KMS-11 (cell line): Measurements from ENCODE around the gene IFNA14.
A peak's percentile ranks its signal among the peaks of the same experiment; 100 is the strongest.
"Not testable (repeated sequence)": the region's sequence is repeated elsewhere in the genome, so short reads cannot be mapped to it uniquely, and the experiment has no call there.

ENCODE experiments used
- H2AFZ ChIP-seq: fragments of 200-600 bp; sonication (generic); 2 replicates; pipeline ENCODE4 v1.6.1; 2016; ENCODE audit warnings: antibody characterized with exemption, mixed run types, low read depth
- H3K27ac ChIP-seq: fragments of 200-600 bp; sonication (generic); 2 replicates; pipeline ENCODE4 v1.6.1; 2016; ENCODE audit warnings: mild to moderate bottlenecking, mixed run types
- H3K27me3 ChIP-seq: fragments of 200-600 bp; sonication (generic); 2 replicates; pipeline ENCODE4 v1.6.1; 2017; ENCODE audit warnings: mild to moderate bottlenecking, low read depth, mixed run types, moderate library complexity; ENCODE audit not compliant: insufficient read depth
- H3K36me3 ChIP-seq: fragments of 200-600 bp; sonication (generic); 2 replicates; pipeline ENCODE4 v1.6.1; 2017; ENCODE audit warnings: mild to moderate bottlenecking, mixed run types; ENCODE audit not compliant: insufficient read depth
- H3K4me1 ChIP-seq: fragments of 200-600 bp; sonication (generic); 2 replicates; pipeline ENCODE4 v1.6.1; 2016; ENCODE audit warnings: mild to moderate bottlenecking, low read depth, mixed run types; ENCODE audit not compliant: poor library complexity, severe bottlenecking
- H3K4me2 ChIP-seq: fragments of 200-600 bp; sonication (generic); 2 replicates; pipeline ENCODE4 v1.7.0; 2016; ENCODE audit warnings: mild to moderate bottlenecking, mixed run types
- H3K4me3 ChIP-seq: fragments of 200-600 bp; sonication (generic); IDR thresholded peaks from 2 replicates; pipeline ENCODE4 v1.6.1; 2017; ENCODE audit warnings: low read depth, low read length, mixed read lengths; ENCODE audit not compliant: insufficient read depth
- H3K79me2 ChIP-seq: fragments of 200-600 bp; sonication (generic); 2 replicates; pipeline ENCODE4 v1.6.1; 2016; ENCODE audit warnings: low read depth, mixed run types; ENCODE audit not compliant: insufficient read depth
- H3K9ac ChIP-seq: fragments of 200-600 bp; sonication (generic); 2 replicates; pipeline ENCODE4 v1.6.1; 2016; ENCODE audit warnings: mild to moderate bottlenecking, mixed run types
- H4K20me1 ChIP-seq: fragments of 200-600 bp; sonication (generic); 2 replicates; pipeline ENCODE4 v1.6.1; 2016; ENCODE audit warnings: mild to moderate bottlenecking, mixed run types; ENCODE audit not compliant: insufficient read depth
- TF ChIP-seq, protein P1 (sequence below): fragments of 200-600 bp; sonication (generic); conservative IDR thresholded peaks from 2 replicates; pipeline ENCODE4 v1.6.1; 2017; ENCODE audit warnings: low read depth, mild to moderate bottlenecking, antibody characterized with exemption, low read length, moderate library complexity, mixed read lengths

Gene IFNA14

DNA sequence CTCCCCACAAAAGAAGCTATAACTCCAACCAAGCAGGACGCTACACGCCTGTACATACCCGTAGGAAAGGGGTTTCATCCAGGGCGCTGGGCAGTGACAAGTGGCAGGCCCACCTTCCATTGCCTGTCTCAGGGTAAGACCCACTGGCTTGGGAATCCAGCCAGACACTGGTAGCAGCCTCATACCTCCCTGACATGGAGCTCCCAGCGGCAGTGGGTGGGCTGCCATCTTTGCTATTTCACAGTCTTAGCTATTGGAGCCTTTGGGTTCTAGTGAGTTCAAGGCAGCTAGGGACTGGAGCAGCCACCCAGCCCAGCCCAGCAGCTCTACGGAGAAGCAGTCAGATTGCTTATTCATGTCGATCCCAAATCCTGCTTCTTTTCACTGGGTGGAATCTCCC is 29.5 kb downstream of the IFNA14 start:
- H4K20me1 ChIP-seq: no peaks in the 10 kb centered on the region
- H3K4me2 ChIP-seq: no peak overlapping the region
- H3K4me1 ChIP-seq: no peaks in the 10 kb centered on the region
- no peak overlapping the region for H3K4me3 ChIP-seq
- H3K79me2 ChIP-seq: no peaks in the 10 kb centered on the region
- no peaks in the 10 kb centered on the region for H3K36me3 ChIP-seq
- TF ChIP-seq, protein P1, sequence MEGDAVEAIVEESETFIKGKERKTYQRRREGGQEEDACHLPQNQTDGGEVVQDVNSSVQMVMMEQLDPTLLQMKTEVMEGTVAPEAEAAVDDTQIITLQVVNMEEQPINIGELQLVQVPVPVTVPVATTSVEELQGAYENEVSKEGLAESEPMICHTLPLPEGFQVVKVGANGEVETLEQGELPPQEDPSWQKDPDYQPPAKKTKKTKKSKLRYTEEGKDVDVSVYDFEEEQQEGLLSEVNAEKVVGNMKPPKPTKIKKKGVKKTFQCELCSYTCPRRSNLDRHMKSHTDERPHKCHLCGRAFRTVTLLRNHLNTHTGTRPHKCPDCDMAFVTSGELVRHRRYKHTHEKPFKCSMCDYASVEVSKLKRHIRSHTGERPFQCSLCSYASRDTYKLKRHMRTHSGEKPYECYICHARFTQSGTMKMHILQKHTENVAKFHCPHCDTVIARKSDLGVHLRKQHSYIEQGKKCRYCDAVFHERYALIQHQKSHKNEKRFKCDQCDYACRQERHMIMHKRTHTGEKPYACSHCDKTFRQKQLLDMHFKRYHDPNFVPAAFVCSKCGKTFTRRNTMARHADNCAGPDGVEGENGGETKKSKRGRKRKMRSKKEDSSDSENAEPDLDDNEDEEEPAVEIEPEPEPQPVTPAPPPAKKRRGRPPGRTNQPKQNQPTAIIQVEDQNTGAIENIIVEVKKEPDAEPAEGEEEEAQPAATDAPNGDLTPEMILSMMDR: no peak
- no peak overlapping the region for H3K27ac ChIP-seq
- no peak overlapping the region for H2AFZ ChIP-seq
- H3K9ac ChIP-seq: no peak overlapping the region
- H3K27me3 ChIP-seq: 0 out of 2 replicates have a peak, but pooled peaks cover 2% of the 10 kb centered on the region

DNA sequence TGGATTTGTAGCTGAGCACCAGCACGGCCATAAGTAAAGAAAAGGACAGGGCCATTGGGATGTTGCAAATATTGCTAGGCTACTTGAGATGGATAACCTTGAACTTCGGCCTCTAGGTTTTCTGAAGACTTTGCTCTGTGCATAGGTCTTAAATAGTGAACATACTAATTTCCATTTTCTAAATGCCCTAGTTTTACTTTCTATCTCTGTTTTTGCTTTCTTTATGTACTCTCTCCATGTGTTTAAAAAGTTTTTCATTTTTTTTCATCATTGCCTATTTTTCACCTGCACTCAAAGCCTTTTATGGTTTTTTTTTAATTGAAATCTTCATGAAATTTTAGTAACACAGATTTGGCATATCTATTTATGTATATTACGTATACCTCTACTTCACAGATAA is 32.8 kb downstream of the IFNA14 start, which contains the start of gene IFNA10:
TSS of gene IFNA10 (minus strand) at position 101 of the 400 bp plus-strand sequence. CDS start at position 55, 46 bp downstream.
- not testable (repeated sequence) for H2AFZ ChIP-seq

DNA sequence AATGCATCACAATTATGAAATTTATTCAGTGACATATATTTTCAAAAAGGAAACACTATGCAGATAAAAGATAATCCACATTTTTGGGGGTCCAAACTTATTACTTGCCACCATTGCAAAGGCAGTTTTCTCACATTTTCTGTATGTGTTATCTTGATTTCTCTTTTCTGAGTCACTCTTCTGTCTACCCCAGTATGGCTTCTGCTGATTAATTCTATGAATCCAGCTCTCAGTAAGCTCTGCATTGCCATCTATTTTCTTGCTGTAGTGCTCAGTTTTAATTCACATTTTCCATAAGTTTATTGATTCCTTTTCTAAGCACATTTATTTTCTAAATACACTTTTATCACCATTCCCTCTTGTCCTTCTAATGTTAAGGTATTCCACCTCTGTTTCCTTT is 34.6 kb downstream of the IFNA14 start:
- H3K4me2 ChIP-seq: no peak overlapping the region
- no peak overlapping the region for H3K27ac ChIP-seq
- H3K36me3 ChIP-seq: no peaks in the 10 kb centered on the region
- no peak overlapping the region for H3K9ac ChIP-seq
- H3K4me1 ChIP-seq: no peaks in the 10 kb centered on the region
- TF ChIP-seq, protein P1: no peak
- no peaks in the 10 kb centered on the region for H3K79me2 ChIP-seq
- H3K27me3 ChIP-seq: no peaks in the 10 kb centered on the region
- no peak overlapping the region for H2AFZ ChIP-seq
- no peaks in the 10 kb centered on the region for H4K20me1 ChIP-seq
- no peak overlapping the region for H3K4me3 ChIP-seq

More for the DNA sequence above, 32.8 kb downstream of the IFNA14 start, which contains the start of gene IFNA10:
- H3K4me1 ChIP-seq, H3K79me2 ChIP-seq, H3K27me3 ChIP-seq, H3K4me3 ChIP-seq, H3K27ac ChIP-seq, H3K9ac ChIP-seq, H4K20me1 ChIP-seq, H3K36me3 ChIP-seq, H3K4me2 ChIP-seq: not testable (repeated sequence)

DNA sequence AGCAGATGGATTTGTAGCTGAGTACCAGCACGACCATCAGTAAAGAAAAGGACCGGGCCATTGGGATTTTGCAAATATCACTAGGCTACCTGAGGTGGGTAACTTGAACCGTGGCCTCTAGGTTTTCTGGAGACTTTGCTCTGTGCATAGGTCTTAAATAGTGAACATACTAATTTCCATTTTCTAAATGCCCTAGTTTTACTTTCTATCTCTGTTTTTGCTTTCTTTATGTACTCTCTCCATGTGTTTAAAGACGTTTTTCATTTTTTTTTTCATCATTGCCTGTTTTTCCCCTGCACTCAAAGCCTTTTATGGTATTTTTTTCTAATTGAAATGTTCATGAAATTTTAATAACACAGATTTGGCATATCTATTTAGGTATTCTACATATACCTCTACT is 37.7 kb downstream of the IFNA14 start, which contains the start of gene IFNA7:
TSS of gene IFNA7 (minus strand) at position 101 of the 400 bp plus-strand sequence. CDS start at position 61, 40 bp downstream.
- not testable (repeated sequence) for H3K79me2 ChIP-seq, H3K4me2 ChIP-seq, H3K27ac ChIP-seq, H4K20me1 ChIP-seq, H3K4me1 ChIP-seq, H3K27me3 ChIP-seq, H3K36me3 ChIP-seq, H3K9ac ChIP-seq, H2AFZ ChIP-seq, H3K4me3 ChIP-seq

DNA sequence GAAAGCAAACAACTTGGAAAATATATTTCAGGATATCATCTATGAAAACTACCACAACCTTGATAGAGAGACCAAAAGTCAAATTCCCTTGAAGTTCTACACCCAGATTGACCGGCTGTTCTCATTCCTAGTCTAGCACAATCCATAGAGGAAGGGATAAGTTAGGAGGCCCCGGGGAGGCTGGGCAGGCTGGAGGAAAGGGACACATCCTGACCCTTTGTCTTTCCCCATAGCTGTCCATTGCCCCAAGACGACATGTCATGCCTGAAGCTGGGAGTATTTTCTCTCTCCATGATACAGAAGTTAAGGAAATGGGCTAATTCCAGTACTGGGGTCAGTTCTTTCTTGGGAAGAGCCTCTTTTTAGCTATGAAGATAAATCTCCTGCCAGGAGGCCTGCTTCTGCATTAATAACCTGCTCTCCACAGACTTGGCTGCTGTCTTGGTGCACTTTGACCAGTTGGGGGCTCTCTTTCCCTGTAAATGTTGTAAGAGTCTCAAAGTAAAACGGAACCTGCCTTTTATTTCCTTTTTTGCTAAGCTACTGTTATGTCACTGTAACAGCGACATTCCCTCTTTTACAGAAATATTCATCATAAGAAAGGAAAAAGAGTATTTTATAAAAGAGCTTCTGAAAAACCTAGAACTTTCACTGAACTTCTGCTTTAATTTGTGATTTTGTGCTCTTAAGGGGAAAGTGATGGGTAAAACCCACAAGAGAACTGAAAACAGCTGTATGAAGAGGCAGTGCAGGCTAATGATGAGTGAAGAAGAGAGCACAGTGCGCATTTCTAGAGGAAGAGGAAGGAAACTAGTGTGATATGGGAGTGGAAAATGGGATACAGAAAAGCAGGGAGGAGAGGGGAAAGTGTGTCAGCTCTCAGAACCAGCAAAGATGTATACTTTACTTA is 44.7 kb downstream of the IFNA14 start:
- not testable (repeated sequence) for H3K9ac ChIP-seq, H3K27me3 ChIP-seq, H3K4me3 ChIP-seq, H3K4me1 ChIP-seq, H3K27ac ChIP-seq, H3K79me2 ChIP-seq, H3K36me3 ChIP-seq, H4K20me1 ChIP-seq, H2AFZ ChIP-seq
- H3K4me2 ChIP-seq: 0 out of 2 replicates have a peak overlapping the region, but pooled peaks have one; percentile 53
- TF ChIP-seq, protein P1: peak; percentile 48
